ENCODE measurements around the gene MSH6.
"Not testable (repeated sequence)": the region's sequence is repeated elsewhere in the genome, so short reads cannot be mapped to it uniquely, and the experiment has no call there.

Gene MSH6

GRCh38 chr2:47844162-47844561, 61.2 kb downstream of the MSH6 start:
- H3K4ac ChIP-seq (ENCODE audit: low read depth, low read length) = no peak overlapping the region
- no peak overlapping the region for H4K8ac ChIP-seq (ENCODE audit: low read depth, low read length)
- no peak overlapping the region for H4K91ac ChIP-seq (ENCODE audit: low read depth, low read length)
- no peak overlapping the region for H2AK5ac ChIP-seq (ENCODE audit: low read length)
- no peak overlapping the region for H3K4me2 ChIP-seq (ENCODE audit: low read length)
- no peaks in the 10 kb centered on the region for H3K27me3 ChIP-seq (ENCODE audit: insufficient read depth, low read length)
- H3K79me1 ChIP-seq (ENCODE audit: low read length) = no peaks in the 10 kb centered on the region
- H3K14ac ChIP-seq (ENCODE audit: low read length) = no peak overlapping the region
- no peak overlapping the region for H3K18ac ChIP-seq (ENCODE audit: low read length)
- H3K36me3 ChIP-seq (ENCODE audit: control insufficient read depth in 1 of 2, insufficient read depth in 2 of 2, low read length in 2 of 2) = peaks cover 1 to 2% of the 10 kb centered on the region in 2 experiments
- no peak for DNase-seq
- H2AFZ ChIP-seq (ENCODE audit: insufficient read depth, low read length, poor library complexity) = no peak overlapping the region
- no peaks in the 10 kb centered on the region for H3K9me3 ChIP-seq (ENCODE audit: insufficient read depth, low read depth, low read length)
- H4K12ac ChIP-seq (ENCODE audit: low read depth, low read length) = no peak overlapping the region
- no CpG with 5 or more reads among the region's 2 CpGs for WGBS (ENCODE audit: extremely low coverage, insufficient coverage, insufficient read length)
- no peak overlapping the region for H3K9ac ChIP-seq (ENCODE audit: low read length)
- H2BK12ac ChIP-seq (ENCODE audit: low read length) = no peak overlapping the region
- H2BK5ac ChIP-seq (ENCODE audit: low read depth, low read length, poor library complexity) = no peak overlapping the region
- no peak overlapping the region for H3K4me3 ChIP-seq (ENCODE audit: low read depth, low read length)
- no peak overlapping the region for H2BK120ac ChIP-seq (ENCODE audit: insufficient read depth, low read length, poor library complexity)
- no peak overlapping the region for H3K27ac ChIP-seq (ENCODE audit: low read depth, low read length)
- no peak overlapping the region for H3K23ac ChIP-seq (ENCODE audit: low read length)
- H3K4me1 ChIP-seq (ENCODE audit: control insufficient read depth in 1 of 2, insufficient read depth in 2 of 2, low read length in 2 of 2) = no peaks in the 10 kb centered on the region
- H3K79me2 ChIP-seq (ENCODE audit: control insufficient read depth, insufficient read depth, low read length, poor library complexity) = peaks cover 3% of the 10 kb centered on the region

- Histone ChIP-seq H2BK120ac (ENCODE audit: insufficient read depth, low read length, poor library complexity) (no peak overlapping the region), H2BK12ac (ENCODE audit: low read length) (no peak overlapping the region), H4K8ac (ENCODE audit: low read depth, low read length) (no peak overlapping the region), H3K4ac (ENCODE audit: low read depth, low read length) (no peak overlapping the region), H3K27ac (ENCODE audit: low read depth, low read length) (no peak overlapping the region), H4K12ac (ENCODE audit: low read depth, low read length) (no peak overlapping the region), H2AK5ac (ENCODE audit: low read length) (no peak overlapping the region), H3K9ac (ENCODE audit: low read length) (no peak overlapping the region), H4K91ac (ENCODE audit: low read depth, low read length) (no peak overlapping the region), H3K79me2 (ENCODE audit: control insufficient read depth, insufficient read depth, low read length, poor library complexity) (no peaks in the 10 kb centered on the region), H2AFZ (ENCODE audit: insufficient read depth, low read length, poor library complexity) (no peak overlapping the region), H3K9me3 (ENCODE audit: insufficient read depth, low read depth, low read length) (no peaks in the 10 kb centered on the region), H3K23ac (ENCODE audit: low read length) (no peak overlapping the region), H3K18ac (ENCODE audit: low read length) (no peak overlapping the region), H3K36me3 (ENCODE audit: control insufficient read depth in 1 of 2, insufficient read depth in 2 of 2, low read length in 2 of 2) (peaks cover 1 to 2% of the 10 kb centered on the region in 2 experiments), H3K79me1 (ENCODE audit: low read length) (no peaks in the 10 kb centered on the region), H2BK5ac (ENCODE audit: low read depth, low read length, poor library complexity) (no peak overlapping the region), H3K4me2 (ENCODE audit: low read length) (no peak overlapping the region), H3K4me1 (ENCODE audit: control insufficient read depth in 1 of 2, insufficient read depth in 2 of 2, low read length in 2 of 2) (no peaks in the 10 kb centered on the region), H3K27me3 (ENCODE audit: insufficient read depth, low read length) (no peaks in the 10 kb centered on the region), H3K4me3 (ENCODE audit: low read depth, low read length) (no peak overlapping the region), H3K14ac (ENCODE audit: low read length) (no peak overlapping the region)
- no peak for DNase-seq
- no CpG with 5 or more reads among the region's 2 CpGs for WGBS (ENCODE audit: extremely low coverage, insufficient coverage, insufficient read length)
Observed at GRCh38 chr2:47849368-47849767, 66.4 kb downstream of the MSH6 start.

GRCh38 chr2:47850198-47850597, 67.3 kb downstream of the MSH6 start:
- H3K23ac ChIP-seq (ENCODE audit: low read length) = no peak overlapping the region
- DNase-seq = no peak
- H3K36me3 ChIP-seq (ENCODE audit: control insufficient read depth in 1 of 2, insufficient read depth in 2 of 2, low read length in 2 of 2) = peaks cover 0 to 3% of the 10 kb centered on the region in 2 experiments
- H3K27ac ChIP-seq (ENCODE audit: low read depth, low read length) = no peak overlapping the region
- H3K79me1 ChIP-seq (ENCODE audit: low read length) = no peaks in the 10 kb centered on the region
- no peak overlapping the region for H3K4me3 ChIP-seq (ENCODE audit: low read depth, low read length)
- H3K4me1 ChIP-seq (ENCODE audit: control insufficient read depth in 1 of 2, insufficient read depth in 2 of 2, low read length in 2 of 2) = no peaks in the 10 kb centered on the region
- no peak overlapping the region for H3K9ac ChIP-seq (ENCODE audit: low read length)
- H4K91ac ChIP-seq (ENCODE audit: low read depth, low read length) = no peak overlapping the region
- H3K9me3 ChIP-seq (ENCODE audit: insufficient read depth, low read depth, low read length) = no peaks in the 10 kb centered on the region
- H2BK12ac ChIP-seq (ENCODE audit: low read length) = no peak overlapping the region
- no peak overlapping the region for H3K14ac ChIP-seq (ENCODE audit: low read length)
- H3K79me2 ChIP-seq (ENCODE audit: control insufficient read depth, insufficient read depth, low read length, poor library complexity) = peaks cover 2% of the 10 kb centered on the region
- no peak overlapping the region for H3K18ac ChIP-seq (ENCODE audit: low read length)
- no peak overlapping the region for H3K4me2 ChIP-seq (ENCODE audit: low read length)
- H3K4ac ChIP-seq (ENCODE audit: low read depth, low read length) = no peak overlapping the region
- H2AFZ ChIP-seq (ENCODE audit: insufficient read depth, low read length, poor library complexity) = no peak overlapping the region
- H2AK5ac ChIP-seq (ENCODE audit: low read length) = no peak overlapping the region
- WGBS (ENCODE audit: extremely low coverage, insufficient coverage, insufficient read length) = no CpG with 5 or more reads among the region's 1 CpG
- H4K8ac ChIP-seq (ENCODE audit: low read depth, low read length) = no peak overlapping the region
- H2BK5ac ChIP-seq (ENCODE audit: low read depth, low read length, poor library complexity) = no peak overlapping the region
- no peaks in the 10 kb centered on the region for H3K27me3 ChIP-seq (ENCODE audit: insufficient read depth, low read length)
- H2BK120ac ChIP-seq (ENCODE audit: insufficient read depth, low read length, poor library complexity) = no peak overlapping the region
- H4K12ac ChIP-seq (ENCODE audit: low read depth, low read length) = no peak overlapping the region

GRCh38 chr2:47853067-47853777, 70.3 kb downstream of the MSH6 start:
- H4K8ac ChIP-seq (ENCODE audit: low read depth, low read length); H3K9ac ChIP-seq (ENCODE audit: low read length); H3K18ac ChIP-seq (ENCODE audit: low read length); H3K27ac ChIP-seq (ENCODE audit: low read depth, low read length); H2AFZ ChIP-seq (ENCODE audit: insufficient read depth, low read length, poor library complexity); H2BK5ac ChIP-seq (ENCODE audit: low read depth, low read length, poor library complexity); H2AK5ac ChIP-seq (ENCODE audit: low read length); H3K9me3 ChIP-seq (ENCODE audit: insufficient read depth, low read depth, low read length); H3K36me3 ChIP-seq (ENCODE audit: control insufficient read depth in 1 of 2, insufficient read depth in 2 of 2, low read length in 2 of 2); H3K79me2 ChIP-seq (ENCODE audit: control insufficient read depth, insufficient read depth, low read length, poor library complexity); H3K4me1 ChIP-seq (ENCODE audit: control insufficient read depth in 1 of 2, insufficient read depth in 2 of 2, low read length in 2 of 2); H3K4me2 ChIP-seq (ENCODE audit: low read length); H3K4me3 ChIP-seq (ENCODE audit: low read depth, low read length); H3K14ac ChIP-seq (ENCODE audit: low read length); H3K79me1 ChIP-seq (ENCODE audit: low read length); H4K12ac ChIP-seq (ENCODE audit: low read depth, low read length); H3K27me3 ChIP-seq (ENCODE audit: insufficient read depth, low read length); H4K91ac ChIP-seq (ENCODE audit: low read depth, low read length); H3K4ac ChIP-seq (ENCODE audit: low read depth, low read length); H3K23ac ChIP-seq (ENCODE audit: low read length); H2BK120ac ChIP-seq (ENCODE audit: insufficient read depth, low read length, poor library complexity); H2BK12ac ChIP-seq (ENCODE audit: low read length): not testable (repeated sequence)
- WGBS (ENCODE audit: extremely low coverage, insufficient coverage, insufficient read length) = no CpG with 5 or more reads among the region's 8 CpGs
- peak in 1 of 2 donors; percentile 16 for DNase-seq

All from trophoblast cell (in vitro differentiated cells and primary cell).